Right lobe of liver (tissue), 6 donors: ENCODE data around the gene RSL1D1. TPM values are rescaled to one million over a fixed set of nuclear protein-coding genes. Genes with fewer than 3 reads are reported as not detected.

Source experiments
- ATAC-seq, 4 donors: fragments of 200-7000 bp; cut with Tn5 transposase; one replicate each; pipeline ENCODE4 v1.9.1; 2020; ENCODE audit warnings: mild to moderate bottlenecking in 4 of 4, moderate library complexity in 4 of 4
- DNase-seq, 3 donors: peaks; one replicate each; pipeline ENCODE4 v3.0.0-alpha.2; 2020
- H3K27ac ChIP-seq, 3 donors: fragments of 200-600 bp; one replicate each; pipeline ENCODE4 v1.8.0; 2022
- H3K27me3 ChIP-seq, 2 donors: fragments of 200-600 bp; one replicate each; pipeline ENCODE4 v1.8.0; 2022
- H3K36me3 ChIP-seq, 4 donors: fragments of 200-600 bp; sonication (generic) in 1 of 4; one replicate each; pipeline versions ENCODE4 v1.5.1 to v1.8.0; 2017 to 2022; ENCODE audit warnings: control low read depth in 1 of 4
- H3K4me1 ChIP-seq, 4 donors: fragments of 200-600 bp; sonication (generic) in 1 of 4; one replicate each; pipeline versions ENCODE4 v1.5.1 to v1.8.0; 2017 to 2022; ENCODE audit warnings: control low read depth in 1 of 4
- H3K4me3 ChIP-seq, 3 donors: fragments of 200-600 bp; one replicate each; pipeline ENCODE4 v1.8.0; 2022
- H3K9me3 ChIP-seq, 4 donors: fragments of 200-600 bp; sonication (generic) in 1 of 4; one replicate each; pipeline versions ENCODE4 v1.5.1 to v1.8.0; 2017 to 2022; ENCODE audit warnings: control low read depth in 1 of 4
- CTCF ChIP-seq, 4 donors: fragments of 200-600 bp in 3 of 4; fragments of 450-650 bp in 1 of 4; IDR thresholded peaks; one replicate each; pipeline versions ENCODE4 v1.5.1 to v1.8.0; 2016 to 2022; ENCODE audit warnings: antibody characterized with exemption in 4 of 4, mild to moderate bottlenecking in 2 of 4
- POLR2A ChIP-seq: fragments of 450-650 bp; IDR thresholded peaks from one replicate; pipeline ENCODE4 v1.6.1; 2017; ENCODE audit warnings: antibody characterized with exemption, mild to moderate bottlenecking
- WGBS: methylation state at CpG from one replicate; pipeline ENCODE4 v1.1.6; 2018; ENCODE audit warnings: low coverage, low lambda C conversion rate; ENCODE audit not compliant: insufficient coverage; ENCODE audit errors: missing lambda C conversion rate; 5-methylcytosine and 5-hydroxymethylcytosine counted together
- intact Hi-C, 2 donors: fragments of 100-400 bp; cut with DNase I; formaldehyde crosslinking; loops; one replicate each; pipeline versions ENCODE4 v1.11.2 to v1.14.1; 2022
- total RNA-seq, 6 experiments: library from RNA; depleted of rRNA in 2 of 6; stranded (reverse); fragments of >200 nt in 2 of 6; fragmentation: NEBNext Ultra II Directional in 3 of 6; extraction: Animal tissue kit (Norgen Biotek cat#: 25700) in 3 of 6; gene quantifications; one replicate each; pipeline versions ENCODE4 v1.1.0 to v1.2.4, GENCODE V29; 2016 to 2023
- donor health status: DM: no; HTN: yes; CAD: no.
- donor health status: DM: no; HTN: no; CAD: no.
- donor health status: DM: no; HTN: no; CAD: no.
- donor health status: DM: no; HTN: yes; CAD: no.
- donor health status: DM: no; HTN: yes; CAD: no.

The RSL1D1 gene
- total RNA-seq, 6 experiments from 2014 or later = 38.1 to 77.3 (median 54.9) TPM

DNA sequence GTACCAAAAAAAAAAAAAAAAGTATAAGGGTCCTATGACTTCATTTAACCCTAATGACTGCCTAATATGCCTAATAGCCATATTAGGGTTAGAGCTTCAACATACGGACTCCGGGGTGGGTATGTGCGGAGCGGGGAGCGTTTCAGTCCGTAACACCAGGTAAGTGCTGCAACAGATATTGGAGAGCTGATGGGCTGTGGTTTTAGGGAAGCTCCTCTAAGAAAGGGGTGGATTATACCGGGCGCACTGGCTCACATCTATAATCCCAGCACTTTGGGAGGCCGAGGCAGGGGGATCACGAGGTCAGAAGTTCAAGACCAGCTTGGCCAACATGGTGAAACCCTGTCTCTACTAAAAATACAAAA lies 52.3 kb downstream of the RSL1D1 start:
- Histone ChIP-seq H3K9me3 (no peaks in the 10 kb centered on the region), H3K36me3 (no peaks in the 10 kb centered on the region), H3K27ac (peak overlapping the region in 1 of 3 donors; percentile 97), H3K27me3 (no peaks in the 10 kb centered on the region), H3K4me1 (peaks cover 0 to 36% (median 12%) of the 10 kb centered on the region in 4 donors), H3K4me3 (no peak overlapping the region)
- intact Hi-C loops = loop anchor here (10.0 kb wide), 2 partner anchors 64 to 74 kb away; no protein-coding TSS in a partner anchor
- no peak for ATAC-seq
- 91% methylated on average over 8 of the region's 10 CpGs for WGBS
- TF ChIP-seq POLR2A (no peak), CTCF (IDR thresholded peaks at IDR 0.05) (no peak)
- DNase-seq = no peak

GRCh38 chr16:11797957-11798299 lies 53.4 kb downstream of the RSL1D1 start:
- DNase-seq (no peak), ATAC-seq (peak; percentile 5 to 14 (median 10))
- TF ChIP-seq CTCF (IDR thresholded peaks at IDR 0.05) (no peak), POLR2A (no peak)
- peak overlapping the region; percentile 66 to 82 (median 81) for H3K4me3 ChIP-seq
- H3K4me1 ChIP-seq = peaks cover 0 to 47% (median 18%) of the 10 kb centered on the region in 4 donors
- H3K27me3 ChIP-seq = no peaks in the 10 kb centered on the region
- peak overlapping the region; percentile 93 to 98 (median 97) for H3K27ac ChIP-seq
- intact Hi-C loops = loop anchor here (10.0 kb wide), 2 partner anchors 63 to 73 kb away; no protein-coding TSS in a partner anchor
- no peaks in the 10 kb centered on the region for H3K36me3 ChIP-seq
- no peaks in the 10 kb centered on the region for H3K9me3 ChIP-seq
- 1% methylated on average over 7 of the region's 7 CpGs for WGBS

- DNase-seq (peak; percentile 98 to 99 (median 99)), ATAC-seq (peak; percentile 93 to 98 (median 96))
- Histone ChIP-seq H3K27me3 (no peaks in the 10 kb centered on the region), H3K36me3 (no peaks in the 10 kb centered on the region), H3K4me1 (peaks cover 0 to 52% (median 20%) of the 10 kb centered on the region in 4 donors), H3K27ac (peak within 1 kb of the TSS; percentile 96 to 98 (median 97)), H3K9me3 (no peaks in the 10 kb centered on the region), H3K4me3 (peak within 1 kb of the TSS; percentile 81 to 91 (median 82))
- intact Hi-C loops = loop anchor here (10.0 kb wide), 2 partner anchors 63 to 73 kb away; no protein-coding TSS in a partner anchor
- TF ChIP-seq CTCF (IDR thresholded peaks at IDR 0.05) (peak; percentile 77 to 99 (median 88)), POLR2A (peak; percentile 98)
- 0% methylated on average over 15 of the region's 80 CpGs for WGBS
Observed at GRCh38 chr16:11797166-11797956, 54.0 kb downstream of the RSL1D1 start, which contains the start of gene ZC3H7A. Gene ZC3H7A (minus strand): TSS chr16:11797258. CDS start chr16:11782354, 14,904 bp downstream.

DNA sequence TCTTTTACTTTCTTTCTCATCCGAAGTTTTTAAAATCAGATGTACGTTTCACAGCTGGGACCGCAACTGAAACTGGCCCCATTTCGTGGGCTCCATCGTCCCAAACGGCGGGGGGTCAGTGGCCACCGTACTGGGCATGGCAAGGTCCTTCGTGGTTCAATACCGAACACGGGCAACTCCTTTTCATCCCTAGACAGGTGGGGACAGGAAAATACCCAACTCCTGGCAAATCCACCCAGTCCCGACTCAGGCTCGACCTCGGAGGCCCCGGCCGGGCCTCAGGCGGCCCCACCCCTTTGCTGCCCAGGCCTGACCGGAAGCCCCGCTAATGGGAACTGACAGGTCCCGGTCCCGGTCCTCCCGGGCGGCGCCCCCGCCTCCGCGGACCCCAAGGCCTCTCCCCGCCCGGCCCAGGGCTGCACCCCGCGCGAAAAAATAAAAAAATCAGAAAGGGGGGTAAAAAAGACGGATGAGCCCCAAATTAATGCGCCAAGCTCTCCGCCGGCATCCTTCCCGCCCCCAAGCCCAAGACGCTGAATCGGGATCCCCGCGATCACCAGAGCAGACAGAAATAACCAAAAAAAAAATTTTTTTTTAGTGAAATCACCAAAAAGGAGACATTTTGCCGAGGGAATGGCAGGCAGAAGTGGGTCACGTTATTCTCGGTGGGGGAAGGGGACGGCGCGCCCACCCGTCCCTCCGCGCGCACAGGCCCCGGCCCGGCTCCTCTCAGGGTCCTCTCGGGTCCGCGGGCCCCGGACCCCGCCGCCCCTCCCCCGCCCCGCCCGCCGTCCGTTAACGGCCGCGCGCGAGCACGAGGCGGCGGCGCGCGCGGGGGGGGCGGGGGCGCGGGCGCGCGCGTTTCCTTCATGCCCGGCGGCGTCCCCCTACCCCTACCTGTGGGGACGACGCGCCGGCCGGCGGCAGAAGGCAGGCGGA lies 54.8 kb downstream of the RSL1D1 start:
- ATAC-seq = peak; percentile 33 to 57 (median 54)
- Histone ChIP-seq H3K4me3 (peak overlapping the region; percentile 81 to 91 (median 82)), H3K27ac (peak overlapping the region; percentile 96 to 98 (median 97)), H3K4me1 (peaks cover 0 to 61% (median 24%) of the 10 kb centered on the region in 4 donors), H3K27me3 (no peaks in the 10 kb centered on the region), H3K9me3 (no peaks in the 10 kb centered on the region), H3K36me3 (no peaks in the 10 kb centered on the region)
- intact Hi-C loops = loop anchor here (10.0 kb wide), 2 partner anchors 62 to 72 kb away; no protein-coding TSS in a partner anchor
- WGBS = under 1% methylated on average over 35 of the region's 93 CpGs
- peak; percentile 79 to 83 (median 80) for DNase-seq
- TF ChIP-seq POLR2A = peak; percentile 25
- TF ChIP-seq CTCF (IDR thresholded peaks at IDR 0.05) = no peak
